ENCODE data around the gene ZBTB24.
"Not testable (repeated sequence)": the region's sequence is repeated elsewhere in the genome, so short reads cannot be mapped to it uniquely, and the experiment has no call there.

Gene ZBTB24

DNA sequence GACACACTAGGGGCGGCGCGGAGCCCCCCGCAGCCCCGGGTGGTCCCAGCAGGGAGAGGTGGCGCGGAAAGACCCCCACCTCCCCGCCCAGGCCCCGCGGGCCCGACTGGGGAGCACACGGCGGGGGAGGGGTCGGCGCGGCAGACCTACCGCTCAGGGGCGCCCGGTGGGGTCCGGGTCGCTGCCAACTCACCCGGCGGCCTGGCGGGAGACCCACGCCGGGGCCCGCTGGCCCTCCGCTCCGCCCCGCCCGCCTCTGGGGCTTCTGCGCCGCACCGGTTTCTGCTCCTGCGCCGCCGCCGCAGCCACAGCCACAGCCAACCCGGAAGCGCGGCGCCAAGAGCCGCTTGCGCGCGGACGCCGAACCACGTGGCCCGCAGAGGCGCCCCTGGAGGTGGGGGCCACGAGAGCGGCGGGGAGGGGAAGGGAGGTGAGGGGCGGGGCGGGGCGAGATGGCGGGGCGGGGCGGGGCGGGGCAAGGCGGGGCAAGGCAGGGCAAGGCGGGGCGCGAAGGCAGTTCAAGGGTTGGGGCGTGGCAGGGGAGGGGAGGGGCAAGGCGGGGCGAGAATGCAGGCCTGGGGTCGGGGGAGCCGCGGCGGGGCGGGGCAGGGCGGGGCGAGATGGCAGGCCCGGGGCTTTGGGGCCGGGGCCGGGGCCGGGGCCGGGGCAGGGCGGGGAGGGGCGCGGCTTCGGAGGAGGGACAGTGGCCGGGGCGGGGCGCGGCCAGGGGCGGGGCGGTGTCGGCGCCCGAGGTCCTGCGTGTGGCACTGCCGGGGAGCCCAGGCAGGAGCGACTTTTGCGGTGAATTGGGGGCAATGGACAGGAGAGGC lies at the start of gene ZBTB24:
TSS of gene ZBTB24 (minus strand) at position 315 of the 830 bp plus-strand sequence. CDS start 1,193 bp downstream, outside the sequence.
- peak; percentile 92 for DNase-seq

DNA sequence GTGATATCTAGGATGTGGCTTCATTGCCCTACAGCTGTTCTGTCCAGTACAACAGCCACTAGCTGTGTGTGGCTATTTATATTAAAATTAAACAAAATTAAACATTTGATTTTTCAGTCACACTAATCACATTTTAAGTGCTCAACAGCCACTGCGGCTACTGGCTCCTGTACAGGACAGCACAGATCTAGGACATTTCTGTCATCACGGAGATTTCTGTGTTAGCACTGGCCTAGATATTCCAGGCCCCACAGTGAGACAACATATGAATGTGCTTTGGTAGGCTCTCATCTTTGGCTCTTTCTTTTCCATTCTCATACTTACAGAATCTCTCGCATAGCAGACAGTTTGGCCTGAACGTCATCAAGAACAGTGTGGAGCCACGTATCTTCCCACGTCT lies 48.4 kb upstream of the ZBTB24 start:
- no peak for DNase-seq

DNA sequence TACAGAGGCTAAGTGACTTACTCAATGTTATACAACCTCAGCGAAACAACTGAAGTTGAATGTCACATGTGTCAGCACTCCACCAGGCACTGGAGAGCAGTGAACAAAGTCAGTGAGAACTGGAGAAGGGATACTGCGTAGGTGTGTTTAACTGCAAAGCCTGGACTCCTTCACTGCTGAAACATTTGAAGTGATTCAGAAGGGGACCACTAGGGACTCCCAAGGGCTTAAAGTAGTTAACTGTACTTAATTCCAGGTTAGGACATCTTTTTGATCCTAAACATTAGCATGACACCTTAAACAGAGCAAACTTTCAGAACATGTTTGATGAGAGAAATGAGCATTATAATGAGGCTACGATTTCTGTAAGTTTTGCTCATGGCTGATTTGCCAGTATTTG lies 45.0 kb upstream of the ZBTB24 start:
- DNase-seq, result no peak

DNA sequence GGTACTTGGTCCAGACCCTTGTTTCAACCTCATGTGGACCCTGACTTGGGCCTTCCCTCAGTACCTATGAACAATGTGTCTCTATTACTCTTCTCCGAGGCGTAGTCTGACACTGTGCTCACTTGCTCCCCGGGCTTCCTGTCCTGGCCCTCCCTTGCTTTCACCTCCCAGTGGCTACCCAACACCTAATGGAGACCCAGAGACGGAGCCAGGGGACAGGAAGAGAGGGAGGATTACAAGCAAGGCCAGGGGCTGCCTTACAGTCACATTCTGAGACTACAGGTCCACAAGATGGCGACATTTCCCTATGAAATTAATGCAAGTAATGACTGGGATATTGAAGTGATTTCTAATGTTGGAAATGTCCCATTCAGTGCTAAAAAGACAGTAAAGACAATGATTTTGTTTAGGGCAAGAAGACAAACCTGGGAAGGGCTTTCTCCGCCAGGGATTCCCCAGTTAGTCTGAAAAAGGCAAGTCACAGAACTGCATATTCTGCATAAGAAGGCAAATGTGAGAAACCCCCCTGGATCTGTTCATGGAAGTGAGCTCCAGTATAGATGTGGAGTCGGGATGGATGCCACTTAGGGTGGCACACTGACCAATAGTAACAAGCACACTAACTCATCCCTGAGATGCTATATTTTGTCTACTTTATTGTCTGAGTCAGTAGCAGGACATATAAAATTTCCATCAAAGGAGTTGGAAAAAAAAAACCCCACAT lies 44.0 kb upstream of the ZBTB24 start:
- peak; percentile 62 for DNase-seq

DNA sequence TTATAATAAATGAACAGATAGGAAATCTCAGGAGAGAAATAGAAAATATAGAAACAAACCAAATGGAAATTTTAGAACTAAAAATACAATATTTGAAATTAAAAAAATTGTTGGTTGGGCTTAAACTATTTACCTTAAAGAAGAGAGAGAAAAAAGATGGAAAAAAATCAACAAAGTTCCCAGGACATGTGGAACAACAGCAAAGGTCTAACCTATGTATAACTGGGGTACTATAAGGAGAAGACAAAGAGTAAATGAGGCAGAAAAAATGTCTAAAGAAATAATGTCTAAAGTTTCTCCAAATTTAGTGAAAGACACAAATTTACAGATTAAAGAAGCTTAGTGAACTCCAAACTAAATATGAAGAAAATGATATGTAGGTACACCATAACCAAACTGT lies 41.1 kb upstream of the ZBTB24 start:
- DNase-seq, result no peak

DNA sequence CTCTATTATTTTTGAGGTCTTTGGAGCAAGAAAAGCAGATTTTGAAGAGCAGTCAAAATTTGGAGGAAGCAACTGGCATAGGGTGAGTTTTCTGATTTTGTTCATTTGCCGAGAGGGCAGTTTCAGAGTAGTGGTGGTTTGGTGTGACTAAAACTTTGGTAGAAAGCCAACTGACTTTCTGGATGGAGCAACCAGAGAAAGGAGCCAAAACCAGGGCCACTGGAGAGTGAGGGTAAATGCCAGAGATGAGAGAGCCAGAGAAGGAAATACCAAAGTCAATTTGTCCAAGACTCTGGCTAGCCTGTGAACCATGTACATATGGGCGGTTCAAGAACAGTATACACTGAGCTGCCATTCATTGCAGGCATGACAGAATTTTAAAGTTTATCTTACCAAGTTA lies 40.5 kb upstream of the ZBTB24 start:
- peak; percentile 48 for DNase-seq

DNA sequence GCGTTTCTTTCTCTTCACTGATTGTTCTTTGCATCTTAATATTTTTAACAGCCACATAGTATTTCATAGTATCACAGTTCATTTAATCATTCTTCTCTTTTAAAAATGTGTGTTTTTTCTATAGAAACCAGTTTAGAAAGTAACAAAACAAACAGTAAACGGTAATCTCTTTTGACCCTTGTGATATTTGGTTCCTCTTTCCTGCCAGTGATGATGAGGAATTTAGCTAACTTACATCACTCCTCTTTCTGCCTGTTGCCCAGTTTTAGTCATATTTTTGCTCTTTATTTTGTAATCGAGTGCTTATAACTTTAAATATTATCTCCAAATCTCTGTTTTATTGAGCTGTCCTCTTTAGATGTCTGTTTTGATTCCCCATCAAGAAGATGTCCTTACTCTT lies 38.1 kb upstream of the ZBTB24 start:
- DNase-seq, result no peak

DNA sequence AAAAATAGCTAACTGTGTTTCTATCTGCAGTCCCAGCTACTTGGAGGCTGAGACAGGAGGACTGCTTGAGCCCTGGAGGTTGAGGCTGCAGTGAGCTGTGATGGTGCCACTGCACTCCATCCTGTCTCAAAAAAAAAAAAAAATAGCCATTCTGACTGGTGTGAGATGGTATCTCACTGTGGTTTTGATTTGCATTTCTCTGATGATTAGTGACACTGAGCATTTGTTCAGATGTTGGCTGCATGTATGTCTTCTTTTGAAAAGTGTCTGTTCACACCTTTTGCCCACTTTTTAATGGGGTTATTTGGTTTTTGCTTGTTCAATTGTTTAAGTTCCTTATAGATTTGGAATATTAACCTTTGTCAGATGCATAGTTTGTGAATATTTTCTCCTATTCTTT lies 36.6 kb upstream of the ZBTB24 start:
- not testable (repeated sequence) for DNase-seq

DNA sequence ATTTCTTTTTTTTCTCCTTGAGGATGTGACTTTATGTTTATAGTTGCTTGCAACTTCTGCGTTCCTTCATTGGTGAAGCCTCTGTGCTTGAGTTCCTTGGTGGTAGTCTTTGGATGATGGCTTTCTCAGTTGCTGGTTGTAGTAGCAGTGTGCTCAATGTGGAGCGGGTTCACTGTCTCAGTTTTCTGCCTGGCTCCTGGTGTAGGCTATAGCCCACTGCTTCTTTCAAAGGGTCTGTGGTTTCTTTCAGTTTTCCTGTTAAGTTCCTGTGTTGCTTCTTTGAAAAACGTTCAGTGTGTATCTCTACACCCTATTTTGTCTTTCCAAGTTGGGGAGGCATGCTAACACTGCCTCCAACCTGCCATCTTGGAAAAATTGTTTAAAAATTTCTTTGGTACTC lies 33.9 kb upstream of the ZBTB24 start:
- no peak for DNase-seq

DNA sequence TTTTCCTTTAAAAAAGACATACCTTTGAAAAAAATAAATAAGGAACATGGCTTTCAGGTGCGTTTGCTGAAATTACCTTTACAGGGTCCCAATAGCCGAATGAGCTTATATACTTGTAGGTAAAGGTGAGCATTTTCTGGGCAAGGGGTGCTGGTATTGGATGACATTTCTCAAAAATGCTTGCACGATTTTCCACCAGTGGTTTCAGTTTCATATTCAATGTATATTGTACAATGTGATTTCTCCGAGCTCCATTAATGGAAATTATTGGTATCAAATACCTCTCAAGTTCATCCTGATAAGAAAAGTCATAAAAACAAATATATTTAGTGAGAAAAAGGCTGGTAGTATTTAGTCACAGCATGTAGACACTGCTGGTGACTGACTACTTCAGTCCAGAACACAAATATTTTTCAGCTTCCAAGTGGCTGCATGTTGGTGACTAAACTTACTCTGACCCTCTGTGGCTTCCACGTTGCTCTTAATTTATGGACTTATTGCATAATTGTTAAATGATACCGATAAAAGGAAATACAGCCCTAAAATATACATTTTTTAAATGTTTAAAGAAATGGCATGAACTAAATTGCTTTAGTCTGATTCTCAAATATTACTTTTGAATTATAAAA lies 32.9 kb upstream of the ZBTB24 start:
- DNase-seq, result no peak

DNA sequence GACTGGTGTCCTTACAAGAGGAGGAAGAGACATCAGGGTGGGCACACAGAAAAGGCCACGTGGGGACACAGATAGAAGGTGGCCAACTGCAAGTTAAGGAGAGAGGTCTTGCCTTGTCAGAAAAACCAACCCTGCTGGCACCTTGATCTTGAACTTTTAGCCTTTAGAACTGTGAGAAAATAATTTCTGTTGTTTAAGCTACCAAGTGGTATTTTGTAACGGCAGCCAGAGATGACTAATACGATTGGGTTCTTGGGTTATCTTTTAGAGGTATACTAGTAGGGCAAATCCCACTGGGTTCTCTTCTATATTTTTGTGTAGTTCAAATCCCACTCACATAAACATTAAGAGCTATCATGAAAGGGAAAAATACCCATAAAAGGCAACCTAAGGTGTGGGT lies 31.9 kb upstream of the ZBTB24 start:
- no peak for DNase-seq

DNA sequence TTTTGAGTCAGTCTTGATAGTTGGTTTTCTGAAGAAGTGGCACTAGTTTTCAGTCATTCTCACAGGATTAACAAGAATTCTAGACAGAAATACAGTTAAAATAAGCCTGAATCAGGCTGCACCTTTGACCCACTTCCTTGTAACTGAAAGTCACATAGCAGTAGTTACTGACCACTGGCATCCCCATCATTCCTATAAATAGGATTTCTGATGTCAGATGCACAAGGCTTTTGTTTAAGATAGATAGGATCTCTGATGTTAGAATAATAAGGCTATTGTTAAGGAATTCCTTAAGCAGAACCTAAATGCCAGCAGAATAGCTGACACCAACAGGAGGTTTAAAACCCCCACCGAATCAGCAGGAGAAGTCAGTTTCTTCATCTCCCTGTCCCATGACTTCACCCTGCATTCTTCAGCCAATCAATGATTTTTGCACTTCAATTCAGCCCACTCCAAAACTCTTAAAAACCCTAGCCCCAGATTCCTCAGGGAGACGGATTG lies 30.6 kb upstream of the ZBTB24 start:
- peak; percentile 48 for DNase-seq

DNA sequence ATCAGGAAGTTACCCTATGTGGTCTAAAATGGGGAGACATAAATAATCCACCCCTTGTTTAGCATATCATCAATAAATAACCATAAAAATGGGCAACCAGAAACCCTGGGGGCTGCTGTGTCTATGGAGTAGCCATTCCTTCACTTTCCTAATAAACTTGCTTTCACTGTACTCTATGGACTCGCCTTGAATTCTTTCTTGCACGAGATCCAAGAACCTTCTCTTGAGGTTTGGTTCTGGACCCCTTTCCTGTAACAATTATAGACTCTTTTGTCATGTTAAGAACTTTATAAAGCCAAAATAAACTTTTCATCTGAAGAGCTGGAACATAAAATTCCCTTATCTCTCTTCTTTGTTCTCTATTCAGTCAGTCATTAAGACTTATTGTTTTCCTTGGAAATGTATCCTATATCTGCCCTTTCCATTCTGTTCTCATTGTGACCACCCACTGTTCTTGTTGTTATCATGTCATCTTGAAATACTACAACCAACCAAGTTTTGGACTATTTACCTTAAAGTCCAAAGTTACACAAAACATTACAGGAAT lies 29.3 kb upstream of the ZBTB24 start:
- DNase-seq, result no peak

DNA sequence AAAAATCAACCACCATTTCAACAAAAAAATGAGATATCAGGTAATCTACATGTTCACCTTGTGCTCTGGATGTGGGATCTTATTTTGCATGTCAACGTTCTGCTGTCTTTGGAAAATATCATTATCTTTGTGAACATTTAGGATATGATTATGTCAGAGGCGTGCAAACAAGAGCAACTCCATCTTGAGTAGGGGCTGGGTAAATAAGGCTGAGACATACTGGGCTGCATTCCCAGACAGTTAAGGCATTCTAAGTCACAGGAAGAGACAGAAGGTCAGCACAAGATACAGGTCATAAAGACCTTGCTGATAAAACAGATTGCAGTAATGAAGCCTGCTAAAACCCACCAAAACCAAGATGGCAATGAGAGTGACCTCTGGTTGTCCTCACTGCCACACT lies 28.8 kb upstream of the ZBTB24 start:
- DNase-seq, result no peak

DNA sequence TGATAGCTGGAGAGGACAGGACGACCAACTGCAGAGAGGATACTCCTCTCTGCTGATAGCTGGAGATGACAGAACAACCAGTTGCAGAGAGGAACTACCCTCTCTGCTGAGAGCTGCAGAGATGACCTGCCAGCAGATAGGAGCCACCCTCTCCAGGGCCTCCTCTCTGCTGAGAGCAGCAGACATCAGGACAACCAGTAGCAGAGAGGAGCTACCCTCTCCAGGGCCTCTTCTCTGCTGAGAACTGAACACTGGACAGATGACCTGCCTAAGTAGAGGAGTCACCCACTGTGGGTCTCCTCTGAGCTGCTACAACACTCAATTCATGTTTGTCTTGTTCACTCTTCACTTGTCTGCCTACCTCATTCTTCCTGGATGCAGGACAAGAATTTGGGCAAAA lies 27.3 kb upstream of the ZBTB24 start:
- DNase-seq, result no peak

DNA sequence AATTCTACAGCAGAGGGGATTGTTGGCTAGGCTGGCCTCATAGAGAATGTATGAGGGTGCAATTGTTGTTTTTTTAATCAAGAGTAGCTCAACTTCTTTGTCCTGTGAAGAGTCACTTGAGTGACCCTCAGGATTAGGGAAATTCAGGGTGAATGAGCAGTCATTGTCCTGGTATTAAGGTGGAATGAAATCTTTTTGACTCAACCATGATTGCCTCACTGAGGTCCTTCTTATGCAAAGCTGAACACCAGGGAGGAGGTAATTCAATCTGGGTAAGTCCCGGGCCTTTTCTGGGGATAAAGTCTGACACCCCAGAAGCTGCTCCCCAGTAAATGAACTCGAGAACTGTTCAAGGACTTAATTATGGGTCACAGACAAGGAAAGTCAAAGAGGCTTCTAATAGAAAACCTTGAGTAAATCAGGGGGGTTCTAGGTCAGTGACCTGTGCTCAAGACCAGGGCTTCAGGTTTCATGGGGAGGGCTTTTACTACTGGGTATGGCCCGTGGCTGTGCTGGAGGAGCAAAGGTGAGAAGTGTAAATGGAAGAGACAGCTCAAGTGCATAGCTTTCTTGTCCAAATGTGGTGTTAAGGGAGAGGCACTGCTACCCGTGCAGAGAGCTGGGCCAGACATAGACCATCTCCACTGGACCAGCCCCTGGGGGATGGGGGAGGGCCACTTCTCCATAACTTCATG lies 25.3 kb upstream of the ZBTB24 start:
- no peak for DNase-seq

DNA sequence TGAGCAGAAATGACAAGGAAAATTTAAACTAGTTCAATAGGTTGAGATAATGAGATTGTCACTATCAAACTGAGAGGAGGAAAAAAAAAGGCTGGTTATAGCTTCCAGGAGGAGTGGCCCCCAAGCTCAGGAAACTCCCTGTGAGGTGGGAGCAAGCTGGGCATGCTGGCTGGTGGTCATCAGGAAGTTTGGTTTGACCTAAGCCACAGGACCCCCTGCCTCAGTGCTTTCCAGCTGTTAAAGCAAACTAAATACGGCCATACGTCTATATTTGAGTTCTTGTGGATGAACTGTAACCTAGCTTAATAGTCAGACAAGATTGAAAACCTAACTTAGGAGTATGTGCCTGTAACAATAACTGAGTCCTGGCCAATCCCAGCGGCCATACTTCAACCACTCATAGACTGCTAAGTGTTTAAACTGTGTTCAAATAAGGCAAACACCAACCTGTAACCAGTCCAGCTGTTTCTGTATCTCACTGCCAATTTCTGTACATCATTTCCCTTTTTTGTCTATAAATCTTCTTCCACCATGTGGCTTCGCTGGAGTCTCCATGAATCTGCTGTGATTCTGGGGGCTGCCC lies 24.6 kb upstream of the ZBTB24 start:
- DNase-seq, result no peak

DNA sequence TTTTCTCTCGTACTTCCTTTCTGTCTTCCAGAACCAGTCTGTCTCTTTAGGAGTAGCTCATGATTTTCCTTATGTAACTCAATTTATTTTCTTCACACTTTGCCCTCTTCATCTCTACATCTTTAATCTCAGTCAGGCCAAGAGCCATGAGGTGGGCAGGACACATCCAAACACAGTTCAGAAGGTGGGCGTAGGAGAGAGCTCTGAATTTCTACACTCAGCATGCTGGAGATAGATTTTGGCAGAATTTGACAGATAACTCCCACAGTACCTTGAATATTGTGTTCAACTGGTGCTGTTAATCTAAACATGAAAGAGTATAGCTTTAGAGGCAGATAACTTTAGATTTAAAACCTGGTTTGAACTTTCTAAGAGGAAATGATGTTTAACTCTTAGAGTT lies 23.8 kb upstream of the ZBTB24 start:
- DNase-seq, result no peak

DNA sequence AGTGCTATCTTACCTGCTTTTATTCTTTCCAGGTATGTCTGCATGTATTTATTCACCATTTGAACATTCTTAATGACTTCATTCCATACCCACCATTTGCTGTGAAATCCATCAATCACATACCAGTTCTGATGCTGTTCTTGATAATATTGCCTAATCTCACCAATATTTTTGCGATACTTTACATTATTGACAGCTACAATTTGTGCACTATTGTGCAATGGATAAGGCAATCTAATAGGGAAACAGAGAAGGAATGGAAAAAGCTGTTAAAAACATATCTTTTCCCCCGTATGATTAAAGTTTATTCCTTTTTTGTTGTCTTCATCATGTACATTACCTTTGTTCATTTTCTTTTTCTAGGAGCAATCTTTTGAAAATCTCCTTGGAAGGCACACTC lies 23.3 kb upstream of the ZBTB24 start:
- DNase-seq, result no peak

DNA sequence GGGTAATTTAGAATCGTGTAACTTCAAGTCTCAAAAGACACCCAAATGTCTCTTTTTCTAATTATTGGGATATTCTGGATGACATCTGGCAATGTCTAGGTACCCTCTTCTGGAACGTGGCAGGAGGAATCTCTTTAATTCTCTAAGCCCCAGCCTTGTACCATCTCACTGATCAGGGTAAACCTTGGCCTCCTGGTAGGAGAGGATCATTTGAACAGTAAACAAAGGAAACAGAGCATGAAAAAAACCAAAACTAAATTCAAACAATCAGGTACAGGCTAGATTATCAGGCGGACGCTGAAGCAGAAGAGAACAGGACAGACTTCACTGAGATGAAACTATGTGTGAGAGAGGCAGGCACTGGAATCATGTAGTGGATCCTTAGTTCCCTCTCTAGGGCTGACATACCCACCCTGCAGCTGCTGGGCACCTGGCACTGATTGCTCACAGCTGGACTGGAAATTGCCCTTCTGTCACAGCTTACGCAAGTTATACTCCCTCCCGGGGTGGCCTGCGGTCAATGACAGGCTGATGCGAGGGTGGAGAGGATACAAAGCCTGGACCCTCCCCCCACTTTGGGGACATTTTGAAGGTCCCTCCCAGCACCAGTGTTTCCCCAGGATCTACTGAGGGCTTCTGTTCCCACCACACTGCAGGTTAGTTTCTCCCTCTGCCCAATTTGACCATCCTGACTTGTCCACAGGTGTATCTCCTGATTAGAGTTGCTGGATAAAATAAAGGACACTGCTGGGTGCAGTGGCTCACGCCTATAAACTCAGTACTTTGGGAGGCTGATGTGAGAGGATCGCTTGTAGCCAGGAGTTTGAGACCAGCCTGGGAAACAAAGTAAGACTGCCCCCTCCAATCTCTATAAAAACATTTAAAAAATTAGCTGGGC lies 20.6 kb upstream of the ZBTB24 start:
- DNase-seq, result no peak

DNA sequence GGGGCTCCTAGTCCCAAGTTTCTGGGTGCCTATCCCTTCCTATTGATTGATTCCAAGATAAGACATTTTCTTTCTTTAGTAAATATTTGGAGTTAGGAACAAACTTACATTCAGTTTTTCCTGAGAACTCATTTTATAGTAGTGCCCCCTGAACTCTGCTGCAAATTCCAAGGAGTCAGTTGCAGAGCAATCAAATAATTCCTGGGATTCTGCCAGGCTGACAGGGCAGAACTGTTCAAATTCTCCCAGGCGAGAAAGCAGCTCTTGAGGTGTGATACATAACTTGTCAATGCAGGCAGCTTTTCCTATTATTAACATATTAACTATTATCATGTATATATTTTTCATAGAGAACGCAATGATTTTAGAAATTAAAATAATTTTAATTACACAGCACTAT lies 15.9 kb upstream of the ZBTB24 start:
- DNase-seq, result no peak

All from fibroblast of skin of right biceps (primary cell).